AG09319 (cell line): Measurements from ENCODE around the gene NR2C2.

Experiments
- DNase-seq: peaks from one replicate; pipeline ENCODE4 v3.0.0-alpha.2; 2010; ENCODE audit warnings: low read depth; ENCODE audit errors: extremely low read depth
- CTCF ChIP-seq: IDR thresholded peaks from 2 replicates; pipeline ENCODE4 v1.5.1; 2011; ENCODE audit warnings: low read depth, mild to moderate bottlenecking, inconsistent platforms, low read length, moderate library complexity

NR2C2 gene

GRCh38 chr3:15032650-15033049 is 85.3 kb downstream of the NR2C2 start:
- DNase-seq: no peak
- TF ChIP-seq CTCF: no peak

GRCh38 chr3:15033103-15033502 is 85.7 kb downstream of the NR2C2 start:
- no peak for TF ChIP-seq CTCF
- no peak for DNase-seq

DNA sequence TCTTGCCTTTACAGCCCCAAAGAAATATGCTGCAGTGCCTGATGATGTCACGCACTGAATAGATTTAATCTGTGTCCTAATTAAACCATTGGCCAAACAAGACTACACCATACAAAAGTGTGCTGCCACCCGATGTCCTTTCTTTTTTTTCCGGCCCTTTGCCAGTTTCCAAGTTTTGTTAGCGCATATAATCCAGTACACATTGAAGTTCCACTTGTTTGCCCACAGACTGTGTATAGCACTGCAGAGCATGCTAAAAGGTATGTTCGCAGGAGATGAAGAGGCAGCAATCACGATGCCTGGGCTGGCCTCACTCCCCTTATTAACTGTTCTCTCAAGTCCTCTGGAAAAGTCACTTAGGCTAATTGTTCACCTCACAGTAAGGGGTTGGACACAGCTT is 90.9 kb downstream of the NR2C2 start:
- no peak for DNase-seq
- TF ChIP-seq CTCF: no peak

GRCh38 chr3:15040844-15041243 is 93.5 kb downstream of the NR2C2 start:
- no peak for TF ChIP-seq CTCF
- DNase-seq: no peak

- no peak for TF ChIP-seq CTCF
- no peak for DNase-seq
Measured at GRCh38 chr3:15041950-15042349, 94.6 kb downstream of the NR2C2 start.

GRCh38 chr3:15042936-15043335 is 95.6 kb downstream of the NR2C2 start:
- TF ChIP-seq CTCF: no peak
- DNase-seq: no peak

DNA sequence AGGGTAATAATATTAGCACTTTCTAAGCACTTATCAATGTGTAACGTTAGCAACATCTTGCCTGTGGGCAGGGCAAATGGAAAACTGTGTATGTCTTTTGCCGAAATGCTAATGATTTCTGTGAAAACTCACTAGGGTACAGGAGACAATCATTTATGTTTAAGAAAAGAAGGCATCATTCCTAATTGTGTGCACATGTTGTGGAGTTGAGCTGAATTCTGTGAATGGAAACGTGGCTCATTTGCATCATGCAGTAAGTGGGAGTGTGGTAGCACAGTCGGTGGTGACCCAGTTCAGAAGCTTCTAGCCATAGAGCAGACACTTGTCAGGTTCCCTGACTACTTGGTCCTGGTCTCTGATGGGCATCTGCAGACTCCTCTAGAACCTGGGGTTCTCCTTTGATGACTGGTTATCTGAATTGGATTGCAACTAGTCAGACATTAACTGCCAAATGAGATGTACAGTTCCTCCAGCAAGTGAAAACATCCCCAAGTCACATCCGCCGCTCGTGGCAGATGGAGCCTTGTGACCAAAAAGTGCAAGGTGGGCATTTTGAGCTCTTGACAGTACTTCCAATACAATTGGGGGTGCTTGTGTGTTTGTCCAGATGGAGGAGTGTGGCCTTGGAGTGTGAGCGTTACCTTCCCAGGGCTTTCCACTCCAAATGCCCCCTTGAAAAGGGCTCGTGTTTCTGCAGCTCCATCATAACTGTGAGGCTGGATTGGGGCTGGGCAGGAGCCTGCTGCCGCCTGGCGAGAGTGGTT is 96.2 kb downstream of the NR2C2 start:
- no peak for DNase-seq
- no peak for TF ChIP-seq CTCF
